ENCODE results near the gene ENTPD7.
"Not testable (repeated sequence)": the region's sequence is repeated elsewhere in the genome, so short reads cannot be mapped to it uniquely, and the experiment has no call there.

Gene ENTPD7, protein sequence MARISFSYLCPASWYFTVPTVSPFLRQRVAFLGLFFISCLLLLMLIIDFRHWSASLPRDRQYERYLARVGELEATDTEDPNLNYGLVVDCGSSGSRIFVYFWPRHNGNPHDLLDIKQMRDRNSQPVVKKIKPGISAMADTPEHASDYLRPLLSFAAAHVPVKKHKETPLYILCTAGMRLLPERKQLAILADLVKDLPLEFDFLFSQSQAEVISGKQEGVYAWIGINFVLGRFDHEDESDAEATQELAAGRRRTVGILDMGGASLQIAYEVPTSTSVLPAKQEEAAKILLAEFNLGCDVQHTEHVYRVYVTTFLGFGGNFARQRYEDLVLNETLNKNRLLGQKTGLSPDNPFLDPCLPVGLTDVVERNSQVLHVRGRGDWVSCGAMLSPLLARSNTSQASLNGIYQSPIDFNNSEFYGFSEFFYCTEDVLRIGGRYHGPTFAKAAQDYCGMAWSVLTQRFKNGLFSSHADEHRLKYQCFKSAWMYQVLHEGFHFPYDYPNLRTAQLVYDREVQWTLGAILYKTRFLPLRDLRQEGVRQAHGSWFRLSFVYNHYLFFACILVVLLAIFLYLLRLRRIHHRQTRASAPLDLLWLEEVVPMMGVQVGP

DNA sequence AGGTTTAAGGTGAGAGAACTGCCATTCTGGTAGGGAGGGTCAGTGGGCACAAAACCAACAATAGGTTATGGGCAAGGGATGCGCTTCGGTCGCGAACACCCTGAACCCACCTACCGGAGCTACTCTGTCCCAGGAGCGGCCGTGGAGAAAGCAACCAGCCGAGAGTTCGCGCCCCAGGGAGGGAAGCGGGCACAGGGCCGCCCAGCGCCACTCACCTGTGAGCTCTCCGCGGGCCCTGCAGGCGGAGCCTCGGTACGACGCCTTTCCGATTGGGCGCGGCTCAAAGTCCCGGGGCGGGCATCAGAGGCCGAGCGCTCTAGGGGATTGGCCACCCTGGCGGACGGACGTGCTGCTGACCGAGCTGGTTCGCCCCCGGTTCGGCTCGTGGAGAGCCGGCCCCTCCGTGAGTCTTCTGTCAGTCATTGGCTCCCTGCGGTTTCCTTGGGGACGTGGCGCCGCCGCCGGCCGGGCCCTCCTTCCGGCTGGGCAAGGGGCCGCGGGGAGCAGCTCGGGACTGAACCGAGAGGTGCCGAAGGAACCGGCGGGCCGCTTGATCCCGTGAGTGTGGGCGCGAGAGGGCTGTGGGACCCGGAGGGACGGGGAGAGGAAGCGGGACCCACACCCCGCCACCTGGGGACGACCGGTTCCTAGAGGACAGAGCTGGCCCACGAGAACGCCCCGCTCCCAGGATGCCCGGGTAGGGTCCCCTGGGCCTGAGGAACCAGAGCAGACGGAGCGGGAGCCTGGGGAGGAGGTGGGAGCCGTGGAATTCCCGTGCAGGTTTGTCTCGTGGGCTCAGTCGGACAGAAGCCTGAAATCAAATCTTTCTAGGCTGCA is at the start of gene ENTPD7:
TSS of gene ENTPD7 (plus strand) at position 479 of the 837 bp plus-strand sequence. CDS start 448 bp downstream, outside the sequence.
- DNase-seq: peak; percentile 92

DNA sequence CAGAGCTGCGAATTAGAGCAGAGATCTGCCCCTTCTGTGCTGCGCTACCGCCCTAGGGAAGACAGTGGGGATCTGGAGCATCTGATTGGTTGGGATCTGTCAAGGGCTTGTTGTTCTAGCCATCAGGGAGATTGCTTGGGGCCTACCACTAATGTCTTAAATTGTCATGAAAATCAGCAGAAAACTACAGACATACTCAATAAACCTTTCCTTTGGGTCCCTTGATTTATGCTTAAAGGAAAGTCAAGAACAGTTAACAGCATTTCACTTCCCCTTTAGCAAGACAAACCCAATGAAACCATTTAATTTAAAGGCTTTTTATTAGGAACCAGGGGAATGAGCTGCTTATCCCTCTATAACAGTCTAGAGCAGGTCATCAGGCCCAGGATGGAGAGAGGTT is 49.1 kb upstream of the ENTPD7 start:
- no peak for DNase-seq

DNA sequence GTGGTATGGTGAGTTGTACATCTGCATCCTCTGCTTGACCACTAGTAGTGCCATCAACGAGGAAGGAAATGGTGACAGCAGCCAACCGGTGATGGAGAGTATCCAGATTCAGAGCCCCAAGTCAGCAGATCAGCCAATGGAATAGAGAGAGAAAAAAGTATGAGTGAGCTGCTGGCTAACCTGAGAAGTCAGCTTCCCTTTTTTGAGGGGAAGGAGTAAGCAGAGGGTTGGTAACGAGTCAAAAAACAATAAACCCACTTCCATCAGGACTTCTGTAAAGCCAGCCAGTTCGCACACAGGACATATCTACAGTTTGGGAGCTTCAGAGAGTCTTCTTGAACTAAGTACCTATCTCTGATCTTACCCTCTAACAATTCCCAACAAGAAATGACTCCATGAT is 48.0 kb upstream of the ENTPD7 start:
- DNase-seq: no peak

DNA sequence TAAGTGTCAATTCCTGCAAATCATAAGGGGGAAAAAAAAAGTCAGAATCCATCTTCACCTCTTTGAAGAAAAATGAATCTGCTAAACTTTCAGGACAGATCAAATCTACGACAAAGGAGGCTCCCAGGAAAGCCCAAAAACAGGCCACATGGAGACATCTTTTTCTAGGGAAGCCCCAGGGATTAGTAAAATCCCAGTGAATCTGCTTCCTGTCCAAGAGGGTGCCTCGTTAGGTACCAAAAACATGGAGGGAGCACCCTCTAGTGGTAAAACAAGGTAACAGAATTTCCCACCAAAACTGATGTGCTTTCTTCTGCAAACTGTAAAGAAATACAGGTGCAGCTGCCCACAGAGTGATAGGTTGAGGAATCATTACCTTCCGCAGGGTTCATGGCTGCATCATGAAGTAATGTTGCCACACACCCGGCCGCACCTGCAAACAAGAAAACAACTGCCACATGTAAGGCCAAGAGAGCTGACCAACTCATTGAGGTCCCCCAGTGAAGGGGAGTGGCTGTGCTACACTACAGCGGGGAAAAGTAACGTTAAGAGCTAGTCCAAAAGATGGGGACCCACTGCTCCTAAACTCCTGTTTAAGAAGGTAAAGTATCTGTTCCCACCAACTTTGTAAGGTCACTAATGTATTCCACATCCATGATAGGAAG is 47.0 kb upstream of the ENTPD7 start:
- no peak for DNase-seq

DNA sequence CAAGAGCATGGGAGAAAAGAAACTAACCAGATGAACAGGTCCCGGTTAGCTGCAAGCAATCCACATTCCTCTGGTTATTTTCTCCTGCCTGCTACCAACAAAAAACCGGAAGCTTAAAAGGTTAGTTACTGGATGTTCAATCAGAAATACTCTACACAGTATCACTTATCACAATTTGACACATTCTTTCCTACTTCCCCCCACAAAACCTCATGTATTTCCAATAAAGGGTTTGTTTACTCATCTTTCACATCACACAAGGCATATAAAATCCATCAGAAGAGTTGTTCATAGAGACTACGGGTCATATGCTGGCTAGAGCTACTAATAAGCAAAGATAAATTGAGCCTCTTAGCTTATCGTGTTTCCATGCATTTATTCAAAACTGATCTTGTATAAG is 43.9 kb upstream of the ENTPD7 start:
- no peak for DNase-seq

DNA sequence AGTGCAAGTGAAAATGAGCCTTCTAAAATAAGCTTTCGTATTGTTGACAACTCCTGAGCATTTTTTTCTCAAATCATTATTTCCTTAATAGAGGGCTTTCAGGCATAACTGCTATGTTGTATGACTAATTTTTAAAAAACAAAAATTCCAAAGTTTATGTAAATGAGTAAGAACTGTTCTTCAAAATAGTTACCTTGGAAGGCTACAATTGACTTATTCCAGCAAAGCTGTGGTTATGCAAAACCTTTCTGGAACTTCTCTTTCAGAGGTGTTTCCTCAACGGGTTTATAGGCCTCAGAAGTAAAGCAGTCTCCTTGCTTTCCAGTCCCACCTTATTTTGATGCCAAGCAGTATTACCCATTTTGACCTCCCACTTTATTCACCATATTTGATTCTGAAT is 41.6 kb upstream of the ENTPD7 start:
- DNase-seq: no peak

DNA sequence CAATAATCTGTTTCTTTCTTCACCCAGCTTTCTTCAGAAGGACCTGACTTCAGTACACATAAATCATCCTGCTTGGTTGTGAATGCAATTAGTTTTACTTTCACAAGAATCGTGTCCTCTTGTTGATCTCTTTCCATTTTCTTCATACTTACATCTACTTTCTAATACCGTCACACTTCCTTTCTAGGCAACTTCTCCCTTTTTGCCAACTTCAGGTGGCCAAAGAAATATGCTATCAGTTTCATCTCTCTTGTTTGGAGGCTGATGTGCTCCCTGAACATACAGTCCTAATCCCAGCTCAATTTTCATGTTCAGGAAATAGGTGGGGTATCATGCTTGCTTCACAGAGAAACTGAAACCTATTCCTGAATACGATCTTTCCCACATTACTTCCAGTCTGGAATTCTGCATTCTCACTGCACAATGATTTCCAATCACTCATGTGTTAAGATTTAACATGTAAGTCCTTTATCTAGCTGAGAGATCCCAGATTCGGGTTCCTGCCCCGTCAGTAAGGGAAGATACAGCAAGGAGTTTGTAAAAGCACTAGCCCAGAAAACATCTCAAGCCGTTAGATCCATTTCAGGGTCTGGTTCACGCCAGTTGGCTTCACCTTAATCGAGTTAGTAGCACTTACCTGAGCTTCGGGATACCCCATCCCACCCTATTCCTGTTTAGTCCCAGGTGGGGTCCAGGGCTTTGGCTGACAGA is 40.1 kb upstream of the ENTPD7 start:
- no peak for DNase-seq

DNA sequence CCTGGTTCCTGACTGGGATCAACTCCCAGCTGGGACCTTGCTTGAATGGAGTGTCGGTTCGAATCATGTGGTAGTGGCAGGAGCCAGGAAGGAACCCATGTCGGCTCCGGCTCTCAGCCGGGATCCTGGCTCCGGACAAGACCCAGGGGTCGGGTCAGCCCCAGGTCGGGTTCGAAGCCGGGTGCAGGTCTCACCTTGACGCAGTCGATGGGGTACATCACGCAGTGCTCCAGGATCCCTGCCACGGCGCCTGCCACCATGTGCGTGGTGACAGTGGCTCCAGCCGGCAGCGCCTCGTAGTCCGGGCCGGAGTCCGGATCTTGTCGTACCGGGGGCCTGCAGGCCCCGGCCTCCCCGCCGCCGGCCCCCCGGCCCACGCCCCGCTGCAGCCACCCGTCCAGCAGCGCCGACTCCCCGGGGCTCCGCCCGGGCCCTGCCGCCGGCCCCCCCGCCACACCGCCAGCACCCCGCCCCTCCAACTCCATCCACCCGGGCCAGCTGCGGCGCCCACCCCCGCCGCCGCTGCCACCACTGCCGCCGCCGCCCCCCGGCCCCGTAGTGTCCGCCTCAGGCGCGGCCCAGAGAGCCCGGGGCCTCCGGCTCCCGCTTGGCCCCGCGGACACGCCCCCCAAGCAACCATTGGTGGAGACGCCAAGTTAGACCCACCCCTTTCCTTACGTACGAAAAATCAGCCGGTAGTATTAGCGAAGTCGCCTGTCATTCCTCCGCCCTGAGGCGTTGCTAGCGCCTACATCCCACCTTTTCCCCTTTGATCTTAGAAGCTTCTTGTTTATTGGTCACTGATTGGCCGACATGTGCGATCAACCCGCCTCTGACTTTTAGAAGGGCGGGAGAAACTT is 39.2 kb upstream of the ENTPD7 start, which contains the start of gene SLC25A28:
TSS of gene SLC25A28 (minus strand) at position 589 of the 860 bp plus-strand sequence. CDS start at position 485, 104 bp downstream.
- peak; percentile 89 for DNase-seq

DNA sequence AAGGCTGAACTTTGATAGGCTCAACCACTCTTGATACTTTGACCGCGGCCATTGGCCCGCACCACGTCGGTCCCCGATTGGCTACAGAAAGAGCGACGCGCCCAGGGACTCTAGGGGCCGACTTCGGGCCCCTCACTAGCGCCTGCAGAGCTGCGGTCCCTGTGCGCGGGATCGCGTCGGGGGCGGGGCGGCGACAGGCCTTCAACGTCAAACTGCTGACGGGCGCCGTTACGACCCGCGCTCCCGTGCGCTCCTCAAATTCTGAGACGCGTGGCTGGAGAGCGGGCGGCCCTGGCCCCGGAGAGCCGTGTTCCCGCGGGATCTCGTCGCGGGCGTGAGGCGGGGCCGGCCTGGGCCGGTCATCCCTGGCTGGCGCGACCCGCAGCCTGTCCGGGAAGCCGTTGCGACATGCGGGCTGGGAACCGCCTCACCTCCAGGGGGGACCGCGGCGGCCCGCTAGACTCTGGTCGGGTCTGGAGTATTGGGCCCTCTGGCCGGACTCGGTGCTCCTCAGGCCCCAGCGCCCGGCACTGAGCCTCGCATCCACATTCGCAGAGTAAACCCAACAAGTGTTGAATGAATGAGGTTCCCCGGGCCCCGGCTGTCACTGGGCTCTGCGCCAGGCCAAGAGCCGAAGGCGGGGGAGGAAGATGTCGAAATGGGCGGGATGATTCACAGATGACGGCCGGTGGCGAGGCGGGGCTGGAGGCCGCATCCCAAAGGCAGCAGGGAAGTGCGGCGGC is 38.4 kb upstream of the ENTPD7 start:
- DNase-seq: peak; percentile 85

DNA sequence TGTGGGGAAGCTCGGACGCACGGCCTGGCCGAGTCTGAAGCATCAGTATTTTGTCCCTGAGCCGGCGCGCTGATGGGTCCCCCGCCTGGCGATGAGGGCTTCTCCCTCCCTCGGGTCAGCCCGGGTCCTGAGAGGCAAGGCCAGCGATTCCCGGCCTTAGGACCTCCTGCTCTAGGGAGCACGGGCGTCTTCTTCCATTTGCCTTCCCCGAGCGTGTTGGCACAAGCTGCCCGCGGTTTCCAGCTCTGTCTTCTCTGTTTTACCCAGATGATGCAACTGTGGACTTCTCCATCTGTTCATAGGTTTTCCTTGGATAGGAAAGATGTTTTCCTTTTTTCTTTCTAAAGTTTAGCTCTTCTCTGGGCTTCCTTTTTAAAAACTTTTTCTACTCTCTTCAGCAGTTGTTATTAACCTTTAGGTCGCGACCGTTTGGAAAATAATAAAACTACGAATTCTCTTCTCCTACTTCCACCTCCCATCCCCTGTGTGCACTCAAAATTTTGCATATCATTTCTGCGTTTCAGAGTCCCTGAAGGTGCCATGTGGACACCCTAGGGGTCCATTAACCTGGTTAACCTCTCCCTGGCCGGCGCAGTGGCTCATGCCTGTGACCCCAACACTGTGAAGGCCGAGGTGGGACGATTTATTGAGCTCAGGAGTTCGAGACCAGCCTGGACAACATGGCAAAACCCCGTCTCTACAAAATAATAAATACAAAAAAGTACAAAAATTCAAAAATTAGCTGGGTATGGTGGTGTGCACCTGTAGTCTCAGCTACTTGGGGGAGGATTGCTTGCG is 37.7 kb upstream of the ENTPD7 start:
- no peak for DNase-seq

DNA sequence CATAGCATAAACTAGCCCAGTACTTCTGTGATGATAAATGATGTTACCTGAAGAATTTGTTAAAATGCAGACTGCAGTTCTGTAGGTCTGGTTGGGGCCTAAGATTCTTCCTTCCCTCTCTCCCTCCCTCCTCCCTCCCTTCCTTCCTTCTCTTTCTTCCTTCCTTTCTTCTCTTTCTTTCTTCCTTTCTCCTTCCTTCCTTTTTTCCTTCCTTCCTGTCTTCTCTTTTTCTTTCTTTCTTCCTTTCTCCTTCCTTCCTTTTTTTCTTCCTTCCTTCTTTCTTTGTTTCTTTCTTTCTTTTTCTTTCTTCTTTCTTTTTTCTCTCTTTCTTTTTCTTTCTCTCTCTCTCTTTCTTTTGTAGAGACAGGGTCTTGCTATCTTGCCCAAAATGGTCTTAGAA is 35.4 kb upstream of the ENTPD7 start:
- no peak for DNase-seq

DNA sequence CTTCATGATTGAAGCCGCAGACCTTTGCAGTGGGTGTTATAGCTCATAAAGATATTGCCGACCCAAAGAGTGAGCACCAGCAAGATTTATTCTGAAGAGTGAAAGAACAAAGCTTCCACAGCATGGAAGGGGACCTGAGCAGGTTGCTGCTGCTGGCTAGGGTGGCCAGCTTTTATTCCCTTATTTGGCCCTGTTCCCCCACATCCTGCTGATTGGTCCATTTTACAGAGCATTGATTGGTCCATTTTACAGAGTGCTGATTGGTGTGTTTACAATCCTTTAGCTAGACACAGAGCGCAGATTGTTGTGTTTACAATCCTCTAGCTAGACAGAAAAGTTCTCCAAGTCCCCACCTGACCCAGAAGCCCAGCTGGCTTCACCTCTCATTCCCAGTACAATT is 34.2 kb upstream of the ENTPD7 start:
- not testable (repeated sequence) for DNase-seq

DNA sequence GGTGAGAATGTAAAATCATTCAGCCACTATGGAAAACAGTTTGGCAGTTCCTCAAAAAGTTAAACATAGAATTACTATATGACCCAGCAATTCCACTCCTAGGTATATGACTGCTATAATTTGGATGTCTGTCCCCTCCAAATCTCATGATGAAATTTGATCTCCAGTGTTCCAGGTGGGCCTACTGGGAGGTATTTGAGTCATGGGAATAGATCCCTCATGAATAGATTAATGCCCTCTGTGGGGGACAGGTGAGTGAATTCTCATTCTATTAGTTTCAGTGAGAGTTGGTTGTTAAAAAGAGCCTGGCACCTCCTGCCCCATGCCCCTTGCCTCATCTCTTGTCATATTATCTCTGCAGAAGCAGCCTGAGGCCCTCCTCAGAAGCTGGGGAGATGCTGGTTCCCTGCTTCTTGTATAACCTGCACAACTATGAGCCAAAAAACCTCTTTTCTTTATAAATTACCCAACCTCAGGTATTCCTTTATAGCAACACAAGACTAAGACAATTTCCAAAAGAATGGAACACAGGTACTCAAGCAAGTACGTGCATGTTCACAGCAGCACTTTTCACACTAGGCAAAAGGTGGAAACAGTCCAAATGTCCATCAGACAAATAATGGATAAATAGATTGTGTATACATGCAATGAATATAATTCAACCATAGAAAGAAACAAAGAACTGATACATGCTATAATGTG is 30.2 kb upstream of the ENTPD7 start:
- DNase-seq: no peak

DNA sequence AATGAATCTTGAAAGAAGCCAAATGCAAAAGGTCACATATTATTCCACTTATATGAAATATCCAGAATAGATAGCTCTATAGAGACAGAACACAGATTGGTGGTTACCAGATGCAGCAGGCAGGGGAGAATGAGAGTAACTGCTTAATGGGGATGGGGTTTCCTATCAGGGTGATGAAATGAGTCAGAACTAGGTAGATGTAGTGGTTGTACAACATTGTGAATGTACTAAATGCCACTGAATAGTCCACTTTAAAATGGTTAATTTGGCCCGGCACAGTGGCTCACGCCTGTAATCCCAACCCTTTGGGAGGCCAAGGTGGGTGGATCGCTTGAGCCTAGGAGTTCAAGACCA is 29.7 kb upstream of the ENTPD7 start:
- DNase-seq: no peak

DNA sequence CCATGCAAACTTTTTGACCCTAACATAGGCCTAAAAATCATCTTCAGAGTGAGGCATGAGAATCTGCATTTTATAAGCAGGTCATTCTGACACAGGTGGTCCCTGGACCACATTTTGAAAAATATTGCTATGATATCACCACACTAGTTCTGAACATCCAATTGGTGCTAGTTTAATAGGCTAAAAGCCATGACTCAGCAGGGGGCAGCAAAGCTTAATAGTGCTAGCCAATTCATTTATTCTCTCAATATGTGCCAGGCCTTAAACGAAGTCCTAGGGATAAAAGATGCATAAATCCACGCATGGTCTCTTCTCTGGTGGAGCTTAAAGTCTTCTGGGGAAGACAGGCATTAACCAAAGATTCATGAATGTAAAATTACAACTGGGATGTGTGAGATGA is 28.9 kb upstream of the ENTPD7 start:
- no peak for DNase-seq

DNA sequence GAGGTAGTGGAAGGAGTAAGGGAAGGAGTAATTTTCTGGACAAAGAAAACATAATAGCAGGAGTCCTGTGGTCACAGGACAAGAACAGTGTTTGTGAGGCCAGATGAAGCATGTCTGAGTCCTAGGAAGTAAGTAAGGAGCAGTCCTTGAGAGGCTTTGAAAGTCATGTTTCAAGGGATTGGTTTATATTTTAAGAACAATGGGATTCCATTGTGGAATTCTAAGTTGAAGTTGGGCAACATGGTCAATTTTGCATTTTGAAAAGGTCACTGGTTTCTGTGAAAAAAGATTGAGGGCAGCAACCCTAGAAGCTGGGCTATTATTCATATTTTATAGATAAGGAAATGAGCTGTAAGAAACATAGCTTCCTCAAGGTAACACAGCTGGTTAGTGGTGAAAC is 28.3 kb upstream of the ENTPD7 start:
- DNase-seq: no peak

DNA sequence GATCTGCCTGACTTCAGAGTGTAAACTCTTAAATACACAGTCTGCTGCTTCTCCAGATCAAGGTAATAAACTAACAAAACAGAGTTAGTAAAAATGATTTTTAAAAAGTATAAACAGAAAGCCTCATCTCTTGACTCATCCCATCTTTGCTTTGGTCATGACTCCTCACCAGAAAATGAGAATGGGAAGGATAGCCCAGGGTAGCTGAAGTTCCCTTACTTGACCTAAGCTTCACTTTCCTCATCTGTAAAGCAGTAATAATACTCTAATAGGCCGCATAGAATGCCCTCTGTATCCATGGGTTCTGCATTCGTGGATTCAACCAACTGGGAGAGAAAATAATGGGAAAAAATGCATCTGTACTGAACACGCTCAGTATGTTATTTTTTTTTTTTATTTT is 27.8 kb upstream of the ENTPD7 start:
- DNase-seq: no peak

DNA sequence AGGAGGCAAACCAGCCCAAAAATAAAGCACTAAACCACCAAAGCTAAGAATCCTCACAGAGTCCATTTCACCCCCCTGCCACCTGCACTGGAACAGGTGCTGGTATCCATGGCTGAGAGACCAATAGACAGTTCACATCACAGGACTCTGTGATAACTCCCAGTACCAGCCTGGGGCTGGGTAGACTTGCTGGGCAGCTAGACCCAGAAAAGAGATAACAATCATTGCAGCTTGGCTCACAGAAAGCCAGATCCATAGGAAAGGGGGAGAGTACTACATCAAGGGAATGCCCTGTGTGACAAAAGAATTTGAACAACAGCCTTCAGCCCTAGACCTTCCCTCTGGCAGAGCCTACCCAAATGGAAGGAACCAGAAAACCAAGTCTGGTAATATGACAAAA is 25.5 kb upstream of the ENTPD7 start:
- DNase-seq: no peak

DNA sequence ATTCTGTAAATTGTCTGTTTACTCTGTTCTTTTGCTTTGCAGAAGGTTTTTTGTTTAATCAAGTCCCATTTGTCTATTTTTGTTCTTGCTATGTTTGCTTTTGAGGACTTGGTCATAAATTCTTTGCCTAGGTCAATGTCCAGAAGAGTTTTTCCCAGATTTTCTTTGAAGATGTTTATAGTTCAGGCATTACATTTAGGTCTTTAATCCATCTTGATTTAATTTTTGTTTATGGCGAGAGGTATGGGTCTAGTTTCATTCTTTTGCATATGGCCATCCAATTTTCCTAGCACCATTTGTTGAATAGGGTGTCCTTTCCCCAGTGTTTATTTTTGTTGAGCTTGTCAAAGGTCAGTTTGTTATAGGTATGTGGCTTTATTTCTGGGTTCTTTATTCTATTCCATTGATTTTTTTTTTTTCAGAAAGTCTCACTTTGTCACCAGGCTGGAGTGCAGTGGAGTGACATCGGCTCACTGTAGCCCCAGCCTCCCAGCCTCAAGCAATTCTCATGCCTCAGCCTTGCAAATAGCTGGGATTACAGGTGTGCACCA is 11.6 kb upstream of the ENTPD7 start:
- no peak for DNase-seq

Data from activated CD4-positive, CD25-positive, alpha-beta regulatory T cell treated with anti-CD3 and anti-CD28 coated beads, Interleukin-2, amount 50 U/mL, for 72 hours (primary cell).